A673 (cell line): ENCODE results near the gene PTF1A. TPM values are rescaled to one million over a fixed set of nuclear protein-coding genes. Genes with fewer than 3 reads are reported as not detected.

Source experiments
- BruUV-seq: library from RNA; stranded (reverse); fragments of 400-500 nt; replicated peaks from 2 replicates; lab custom pipeline; 2021; lab: Mats Ljungman, UMichigan
- CTCF ChIA-PET: fragments of 300-600 bp; sonication (Branson Sonifier 250); formaldehyde crosslinking; loops from one replicate; lab custom pipeline; 2022; ENCODE audit warnings: antibody characterized with exemption; lab: Charles Lee
- POLR2A ChIA-PET: fragments of 300-600 bp; sonication (Branson Sonifier 250); formaldehyde crosslinking; loops from one replicate; lab custom pipeline; 2022; ENCODE audit warnings: antibody characterized with exemption; ENCODE audit not compliant: low non-redundant PET; lab: Charles Lee
- DNase-seq: peaks from one replicate; pipeline ENCODE4 v3.0.0-alpha.2; 2015; ENCODE audit warnings: low spot score
- H3K27ac ChIP-seq: fragments of 200-600 bp; sonication (generic); 2 replicates; pipeline ENCODE4 v1.5.1; 2016; ENCODE audit warnings: mixed run types, low read depth, mild to moderate bottlenecking, mixed read lengths, antibody characterized with exemption, low read length; ENCODE audit not compliant: poor library complexity, severe bottlenecking
- H3K27me3 ChIP-seq: fragments of 200-600 bp; sonication (generic); replicated peaks from 2 replicates; pipeline ENCODE4 v1.6.1; 2017; ENCODE audit warnings: mixed run types, low read depth, mild to moderate bottlenecking, mixed read lengths, antibody characterized with exemption, low read length; ENCODE audit not compliant: insufficient read depth, poor library complexity
- H3K36me3 ChIP-seq: fragments of 200-600 bp; sonication (generic); 2 replicates; pipeline ENCODE4 v1.6.1; 2016; ENCODE audit warnings: mixed run types, mild to moderate bottlenecking, mixed read lengths, antibody characterized with exemption, low read length; ENCODE audit not compliant: insufficient read depth, poor library complexity, severe bottlenecking
- H3K4me1 ChIP-seq: fragments of 200-600 bp; sonication (generic); 2 replicates; pipeline ENCODE4 v1.6.1; 2017; ENCODE audit warnings: mixed run types, mild to moderate bottlenecking, mixed read lengths, antibody characterized with exemption, low read length; ENCODE audit not compliant: insufficient read depth, poor library complexity, severe bottlenecking
- H3K4me3 ChIP-seq: fragments of 200-600 bp; sonication (generic); 2 replicates; pipeline ENCODE4 v1.5.1; 2016; ENCODE audit warnings: low read depth, mixed run types, mild to moderate bottlenecking, mixed read lengths, low read length; ENCODE audit not compliant: poor library complexity, severe bottlenecking
- H3K9me3 ChIP-seq: fragments of 200-600 bp; sonication (generic); 2 replicates; pipeline ENCODE4 v1.6.1; 2016; ENCODE audit warnings: mixed run types, low read depth, mild to moderate bottlenecking, mixed read lengths, antibody characterized with exemption, low read length; ENCODE audit not compliant: poor library complexity, severe bottlenecking
- EZH2 ChIP-seq: fragments of 200-600 bp; sonication (generic); IDR thresholded peaks from 2 replicates; pipeline ENCODE4 v1.6.1; 2017; ENCODE audit warnings: borderline replicate concordance, low read depth, mild to moderate bottlenecking, mixed read lengths, antibody characterized with exemption, low read length; ENCODE audit not compliant: poor library complexity, severe bottlenecking
- intact Hi-C: fragments of 100-400 bp; cut with micrococcal nuclease; formaldehyde crosslinking; loops from one replicate; pipeline ENCODE4 v1.10.0; 2022; ENCODE audit not compliant: unreplicated experiment
- total RNA-seq: library from RNA; stranded (reverse); gene quantifications from 2 replicates; pipeline ENCODE4 v1.2.3, GENCODE V29; 2021
- TF ChIP-seq, protein P1 (sequence below): fragments of 300-800, 200-600 bp; sonication (generic); conservative IDR thresholded peaks from 2 replicates; pipeline ENCODE4 v1.5.1; 2017; ENCODE audit warnings: low read depth, mild to moderate bottlenecking, antibody characterized with exemption, low read length, moderate library complexity, mixed read lengths

Gene PTF1A
- total RNA-seq, 1 experiment from 2014 or later = not detected

DNA sequence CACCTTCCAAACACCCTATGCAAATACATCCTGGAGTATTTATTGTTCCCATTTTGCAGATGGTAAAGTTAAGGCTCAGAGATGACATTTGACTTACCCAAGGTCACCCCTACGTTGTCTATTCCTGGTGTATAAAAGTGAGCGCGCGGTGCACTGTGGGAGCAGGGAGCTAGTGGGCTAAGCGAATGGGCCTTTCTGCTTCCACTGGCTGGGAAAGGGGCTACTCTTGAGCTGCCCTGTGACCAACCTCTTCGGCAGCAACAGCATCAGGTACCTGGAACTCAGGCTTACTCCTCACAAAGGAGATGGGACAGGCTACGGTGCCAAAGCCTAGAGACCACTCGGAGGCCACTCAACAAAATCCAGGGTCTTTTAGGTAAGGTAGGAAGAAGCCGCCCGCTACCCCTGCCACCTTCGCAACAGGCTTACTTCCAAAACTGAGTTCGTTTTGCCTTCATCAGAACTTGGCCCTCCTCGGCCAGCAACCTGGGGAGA lies 2.4 kb downstream of the PTF1A start:
- ChIA-PET POLR2A (no interaction called here), CTCF (no interaction called here)
- H3K36me3 ChIP-seq = no peaks in the 10 kb centered on the region
- peak; percentile 14 for TF ChIP-seq EZH2
- TF ChIP-seq, protein P1, sequence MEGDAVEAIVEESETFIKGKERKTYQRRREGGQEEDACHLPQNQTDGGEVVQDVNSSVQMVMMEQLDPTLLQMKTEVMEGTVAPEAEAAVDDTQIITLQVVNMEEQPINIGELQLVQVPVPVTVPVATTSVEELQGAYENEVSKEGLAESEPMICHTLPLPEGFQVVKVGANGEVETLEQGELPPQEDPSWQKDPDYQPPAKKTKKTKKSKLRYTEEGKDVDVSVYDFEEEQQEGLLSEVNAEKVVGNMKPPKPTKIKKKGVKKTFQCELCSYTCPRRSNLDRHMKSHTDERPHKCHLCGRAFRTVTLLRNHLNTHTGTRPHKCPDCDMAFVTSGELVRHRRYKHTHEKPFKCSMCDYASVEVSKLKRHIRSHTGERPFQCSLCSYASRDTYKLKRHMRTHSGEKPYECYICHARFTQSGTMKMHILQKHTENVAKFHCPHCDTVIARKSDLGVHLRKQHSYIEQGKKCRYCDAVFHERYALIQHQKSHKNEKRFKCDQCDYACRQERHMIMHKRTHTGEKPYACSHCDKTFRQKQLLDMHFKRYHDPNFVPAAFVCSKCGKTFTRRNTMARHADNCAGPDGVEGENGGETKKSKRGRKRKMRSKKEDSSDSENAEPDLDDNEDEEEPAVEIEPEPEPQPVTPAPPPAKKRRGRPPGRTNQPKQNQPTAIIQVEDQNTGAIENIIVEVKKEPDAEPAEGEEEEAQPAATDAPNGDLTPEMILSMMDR = no peak
- no peaks in the 10 kb centered on the region for H3K9me3 ChIP-seq
- intact Hi-C loops = no loop called here
- H3K27ac ChIP-seq = no peak overlapping the region
- peaks cover 99% of the 10 kb centered on the region for H3K27me3 ChIP-seq
- H3K4me3 ChIP-seq = no peak overlapping the region
- peaks cover 18% of the 10 kb centered on the region for H3K4me1 ChIP-seq
- no TSS peak for BruUV-seq
- no peak for DNase-seq

DNA sequence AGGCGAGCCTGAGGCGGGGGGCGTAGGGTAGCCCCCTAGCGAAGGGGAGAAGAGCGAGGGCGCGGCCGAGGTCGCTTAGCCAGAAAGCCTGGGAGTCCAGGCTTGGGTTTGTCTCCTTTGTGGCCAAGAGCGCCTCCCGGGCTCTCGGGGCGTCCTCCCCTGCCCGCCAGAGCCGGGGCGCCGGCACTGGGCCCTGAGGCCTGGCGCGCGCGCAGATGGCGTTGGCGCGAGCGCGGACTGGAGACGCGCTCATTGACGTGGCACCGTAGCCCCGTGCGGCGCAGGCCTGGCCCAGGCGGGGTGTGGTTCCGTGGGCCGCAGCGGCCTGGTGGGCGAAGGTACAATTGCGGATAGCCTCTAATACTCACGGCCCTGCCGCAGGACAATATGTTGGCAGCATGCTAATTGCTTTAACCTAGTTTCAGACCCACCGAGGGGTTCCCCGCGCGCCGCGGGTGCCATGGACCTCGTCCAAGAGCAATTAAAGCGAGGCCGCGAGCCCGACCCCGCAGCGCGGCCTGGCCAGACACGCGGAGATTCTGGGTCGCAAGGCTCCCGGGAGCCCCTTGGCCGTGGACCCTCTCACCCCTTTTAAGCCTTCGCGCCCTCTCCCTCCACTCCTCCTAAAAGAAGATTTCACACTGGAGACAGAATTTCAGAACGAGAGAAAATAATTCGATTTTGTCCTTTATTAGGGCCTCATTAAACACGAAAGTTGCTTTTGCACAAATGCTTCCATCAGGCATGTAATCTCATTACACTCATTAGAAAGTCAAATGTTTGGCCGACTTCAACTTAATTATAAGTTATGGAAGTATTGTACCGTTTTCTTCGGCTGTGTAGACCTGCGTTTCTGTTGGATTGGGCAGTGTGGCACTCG lies 3.1 kb downstream of the PTF1A start:
- ChIA-PET POLR2A (no interaction called here), CTCF (no interaction called here)
- Histone ChIP-seq H3K4me1 (peaks cover 18% of the 10 kb centered on the region), H3K36me3 (no peaks in the 10 kb centered on the region), H3K27ac (no peak overlapping the region), H3K9me3 (no peaks in the 10 kb centered on the region), H3K27me3 (peaks cover 99% of the 10 kb centered on the region), H3K4me3 (no peak overlapping the region)
- DNase-seq = no peak
- intact Hi-C loops = no loop called here
- TF ChIP-seq, protein P1 = no peak
- peak; percentile 90 for TF ChIP-seq EZH2
- no TSS peak for BruUV-seq

DNA sequence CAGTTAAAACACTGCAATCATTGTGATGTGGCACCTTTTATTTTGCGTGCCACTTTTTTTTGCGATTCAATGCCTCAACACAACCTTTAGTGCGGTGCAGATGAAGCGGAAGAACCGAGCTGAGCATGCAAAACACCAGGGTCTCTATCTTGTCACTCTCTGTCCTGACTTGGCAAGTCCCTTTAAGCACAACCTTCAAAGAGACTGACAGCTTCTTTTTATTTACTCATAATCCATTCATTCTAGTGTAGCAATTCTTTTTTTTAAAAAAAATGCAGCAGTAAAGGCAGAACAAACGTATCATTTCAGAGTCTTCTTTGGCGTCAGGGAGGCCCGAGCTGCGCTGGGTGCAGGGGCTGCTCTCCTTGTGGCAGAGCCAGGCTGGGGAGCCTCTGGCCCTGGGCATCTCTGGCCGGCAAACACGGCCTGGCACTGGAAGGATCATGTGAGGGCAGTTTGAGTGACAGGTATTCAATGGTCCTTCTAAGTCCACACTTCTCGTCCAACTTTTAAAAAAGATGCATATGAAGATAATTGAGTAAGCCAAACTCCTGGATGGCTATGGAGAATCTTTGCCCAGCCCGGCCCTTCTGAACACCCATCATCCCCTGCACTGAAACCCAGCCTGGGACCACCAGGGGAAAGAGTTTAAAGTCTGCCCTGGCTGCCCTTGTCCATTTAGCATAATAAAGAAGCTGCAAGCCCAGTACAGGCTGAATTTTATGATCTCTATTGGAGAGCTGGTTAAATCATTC lies 3.9 kb downstream of the PTF1A start:
- ChIA-PET CTCF (interaction anchor here (1.0 kb wide), 1 partner anchor 38 kb away, joined by 3 read pairs; no protein-coding TSS in a partner anchor), POLR2A (no interaction called here)
- Histone ChIP-seq H3K36me3 (no peaks in the 10 kb centered on the region), H3K27ac (no peak overlapping the region), H3K9me3 (no peaks in the 10 kb centered on the region), H3K4me1 (peaks cover 15% of the 10 kb centered on the region), H3K27me3 (peaks cover 99% of the 10 kb centered on the region), H3K4me3 (no peak overlapping the region)
- BruUV-seq = no TSS peak
- intact Hi-C loops = no loop called here
- TF ChIP-seq, protein P1 = no peak
- no peak for TF ChIP-seq EZH2
- DNase-seq = no peak
